Astrocyte (in vitro differentiated cells and primary cell): ENCODE results near the gene HPS3.

ENCODE experiments used
- EZH2 ChIP-seq: IDR thresholded peaks from 2 replicates; pipeline ENCODE4 v1.6.1; 2012; ENCODE audit warnings: mild to moderate bottlenecking, low read length, inconsistent platforms; ENCODE audit not compliant: insufficient read depth
- TF ChIP-seq, protein P1 (sequence below): IDR thresholded peaks from 2 replicates; pipeline ENCODE4 v1.5.1; 2011; ENCODE audit warnings: low read depth, mild to moderate bottlenecking, inconsistent platforms, low read length, moderate library complexity; ENCODE audit not compliant: insufficient read depth

DNA sequence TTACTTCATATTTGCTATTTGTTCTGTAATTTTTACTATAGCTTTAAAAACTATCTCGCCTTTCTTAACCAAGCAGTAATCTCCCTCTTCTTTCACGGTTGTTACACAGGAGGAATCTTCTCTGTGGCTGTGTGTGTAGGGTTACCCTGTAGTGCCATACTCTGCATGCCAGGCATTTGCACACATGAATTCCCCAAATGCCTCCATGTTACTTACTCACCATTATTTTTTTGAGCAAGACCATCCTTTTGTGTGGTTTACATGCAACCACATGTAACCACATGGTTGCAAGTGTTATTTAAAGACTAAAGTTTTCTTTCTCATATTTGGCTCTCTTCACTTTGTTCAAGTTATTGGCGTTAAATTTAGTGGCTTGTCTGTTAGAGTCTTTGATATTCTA is 45.5 kb downstream of the HPS3 start:
- TF ChIP-seq, protein P1, sequence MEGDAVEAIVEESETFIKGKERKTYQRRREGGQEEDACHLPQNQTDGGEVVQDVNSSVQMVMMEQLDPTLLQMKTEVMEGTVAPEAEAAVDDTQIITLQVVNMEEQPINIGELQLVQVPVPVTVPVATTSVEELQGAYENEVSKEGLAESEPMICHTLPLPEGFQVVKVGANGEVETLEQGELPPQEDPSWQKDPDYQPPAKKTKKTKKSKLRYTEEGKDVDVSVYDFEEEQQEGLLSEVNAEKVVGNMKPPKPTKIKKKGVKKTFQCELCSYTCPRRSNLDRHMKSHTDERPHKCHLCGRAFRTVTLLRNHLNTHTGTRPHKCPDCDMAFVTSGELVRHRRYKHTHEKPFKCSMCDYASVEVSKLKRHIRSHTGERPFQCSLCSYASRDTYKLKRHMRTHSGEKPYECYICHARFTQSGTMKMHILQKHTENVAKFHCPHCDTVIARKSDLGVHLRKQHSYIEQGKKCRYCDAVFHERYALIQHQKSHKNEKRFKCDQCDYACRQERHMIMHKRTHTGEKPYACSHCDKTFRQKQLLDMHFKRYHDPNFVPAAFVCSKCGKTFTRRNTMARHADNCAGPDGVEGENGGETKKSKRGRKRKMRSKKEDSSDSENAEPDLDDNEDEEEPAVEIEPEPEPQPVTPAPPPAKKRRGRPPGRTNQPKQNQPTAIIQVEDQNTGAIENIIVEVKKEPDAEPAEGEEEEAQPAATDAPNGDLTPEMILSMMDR, result no peak
- no peak for TF ChIP-seq EZH2
